Stimulated activated CD4-positive, alpha-beta T cell treated with anti-CD3 and anti-CD28 coated beads, Interleukin-4, amount 100 ng/mL, for 4 hours (primary cell): ENCODE results near the gene ZG16B.
A peak's percentile ranks its signal among the peaks of the same experiment; 100 is the strongest.

Experiments used
- DNase-seq, 2 experiments: peaks; one replicate each; pipeline ENCODE4 v3.0.0-alpha.2; 2020

ZG16B gene

GRCh38 chr16:2825906-2826305 is 4.2 kb upstream of the ZG16B start:
- no peak for DNase-seq

- no peak for DNase-seq
Observed at GRCh38 chr16:2826591-2827373, 3.3 kb upstream of the ZG16B start.

- DNase-seq, result no peak
Observed at GRCh38 chr16:2827374-2827791, 2.7 kb upstream of the ZG16B start.

DNA sequence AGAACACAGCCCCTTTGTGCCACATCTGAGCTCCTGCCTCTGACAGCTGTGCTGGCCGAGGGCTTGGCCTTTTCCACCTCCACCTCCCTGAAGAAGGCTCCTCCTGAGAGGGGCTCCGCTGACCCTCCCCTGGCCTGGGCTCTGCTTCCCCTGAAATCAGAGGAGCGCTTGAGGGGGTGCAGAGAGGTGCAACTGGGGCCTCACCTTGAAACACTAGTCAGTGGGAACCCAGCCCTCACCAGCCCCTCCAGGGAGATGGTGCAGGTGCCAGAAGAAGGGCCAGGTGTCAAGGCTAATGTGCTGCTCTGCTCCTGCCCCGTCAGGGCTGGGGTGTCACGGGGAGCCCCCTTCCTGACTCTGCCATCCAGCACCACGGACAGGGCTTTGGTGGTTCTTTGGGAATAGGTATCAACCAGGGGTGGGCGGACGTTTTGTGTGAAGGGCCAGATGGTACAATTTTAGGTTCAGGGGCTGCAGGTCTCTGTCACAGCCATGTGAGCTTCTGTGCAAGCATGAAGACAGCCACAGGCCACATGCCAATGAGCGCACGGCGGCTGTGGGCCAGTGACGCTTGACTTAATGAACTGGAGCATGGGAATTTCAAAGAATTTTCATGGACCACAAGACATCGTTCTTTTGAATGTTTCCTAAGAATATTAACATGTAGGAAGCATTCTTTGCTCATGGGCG is 2.1 kb upstream of the ZG16B start:
- DNase-seq, result no peak

DNA sequence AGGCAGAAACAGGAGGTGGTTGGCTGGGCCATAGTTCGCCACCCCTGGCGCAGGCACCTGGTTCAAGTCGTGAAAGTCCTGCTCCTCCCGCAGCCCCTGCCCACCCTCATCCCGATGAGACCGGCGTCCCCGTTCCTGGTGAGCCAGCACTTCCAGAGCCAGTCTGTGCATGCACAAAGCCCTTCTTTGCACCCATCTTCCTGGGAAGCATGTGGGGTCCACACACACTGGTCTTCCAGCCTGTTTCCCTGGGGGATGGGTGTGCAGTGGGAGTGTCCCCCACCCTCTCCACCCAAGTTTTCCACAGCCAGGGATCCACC is 1.6 kb upstream of the ZG16B start:
- DNase-seq, result no peak

DNA sequence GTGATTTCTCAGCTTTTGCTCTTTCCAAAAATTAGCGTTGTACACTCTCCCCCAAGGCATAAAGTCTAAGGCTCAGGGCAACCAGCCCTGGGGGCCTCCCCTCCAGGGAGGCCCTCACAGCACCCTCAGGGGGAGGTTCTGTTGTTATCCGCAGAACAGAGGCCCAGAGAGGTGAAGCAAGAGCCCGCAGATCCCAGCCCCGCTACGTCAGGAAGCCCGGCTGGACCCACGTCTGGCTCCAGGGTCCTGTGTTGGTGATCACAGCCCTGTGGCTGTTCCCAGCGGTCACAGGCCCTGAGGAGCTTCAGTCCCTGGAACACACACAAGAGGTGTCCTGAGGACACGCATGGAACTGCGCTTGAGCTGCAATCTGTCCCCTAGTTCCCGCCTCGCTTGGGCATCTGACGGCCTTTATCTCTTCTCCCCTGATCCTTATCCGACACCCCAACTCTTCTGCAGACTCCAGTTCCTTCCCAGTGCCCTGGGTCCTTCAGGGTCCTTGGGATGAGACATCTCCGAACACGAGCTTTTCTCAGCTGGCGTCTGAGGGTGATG is 1.1 kb upstream of the ZG16B start:
- no peak for DNase-seq

GRCh38 chr16:2830355-2830695 is 222 bp downstream of the ZG16B start:
- DNase-seq, result no peak

GRCh38 chr16:2831203-2831602 is 1.1 kb downstream of the ZG16B start:
- no peak for DNase-seq

DNA sequence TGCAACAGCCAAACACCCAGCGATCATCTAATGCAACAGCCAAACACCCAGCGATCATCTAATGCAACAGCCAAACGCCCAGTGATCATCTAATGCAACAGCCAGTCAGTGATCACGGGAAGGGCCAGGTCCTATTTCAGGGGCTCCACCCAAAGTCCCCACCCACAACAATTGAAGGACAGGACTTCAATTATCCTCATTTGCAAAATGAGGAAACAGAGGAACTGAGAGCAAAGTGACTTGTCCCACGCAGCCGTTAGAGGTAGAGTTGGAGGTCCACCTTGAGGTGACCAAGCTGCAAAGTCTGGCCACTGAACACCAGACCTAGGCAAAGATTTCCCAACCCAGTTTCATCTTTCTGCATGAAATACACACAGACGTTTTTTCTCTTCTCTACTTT is 3.7 kb downstream of the ZG16B start:
- DNase-seq, result no peak

DNA sequence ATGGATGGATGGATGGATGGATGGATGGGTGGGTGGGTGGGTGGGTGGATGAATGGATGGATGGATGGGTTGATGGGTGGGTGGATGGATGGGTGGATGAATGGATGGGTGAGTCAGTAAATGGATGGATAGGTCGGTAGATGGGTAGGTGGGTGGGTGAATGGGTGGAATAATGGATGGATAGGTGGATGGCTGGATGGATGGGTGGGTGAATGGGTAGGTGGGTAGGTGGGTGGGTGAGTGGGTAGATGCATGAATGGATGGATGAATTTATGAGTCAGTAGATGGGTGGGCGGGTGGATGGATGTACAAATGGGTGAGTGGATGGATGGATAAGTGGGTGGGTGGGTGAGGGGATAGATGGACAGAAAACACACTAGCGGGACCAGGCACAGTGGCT is 4.9 kb downstream of the ZG16B start:
- DNase-seq, result no peak

DNA sequence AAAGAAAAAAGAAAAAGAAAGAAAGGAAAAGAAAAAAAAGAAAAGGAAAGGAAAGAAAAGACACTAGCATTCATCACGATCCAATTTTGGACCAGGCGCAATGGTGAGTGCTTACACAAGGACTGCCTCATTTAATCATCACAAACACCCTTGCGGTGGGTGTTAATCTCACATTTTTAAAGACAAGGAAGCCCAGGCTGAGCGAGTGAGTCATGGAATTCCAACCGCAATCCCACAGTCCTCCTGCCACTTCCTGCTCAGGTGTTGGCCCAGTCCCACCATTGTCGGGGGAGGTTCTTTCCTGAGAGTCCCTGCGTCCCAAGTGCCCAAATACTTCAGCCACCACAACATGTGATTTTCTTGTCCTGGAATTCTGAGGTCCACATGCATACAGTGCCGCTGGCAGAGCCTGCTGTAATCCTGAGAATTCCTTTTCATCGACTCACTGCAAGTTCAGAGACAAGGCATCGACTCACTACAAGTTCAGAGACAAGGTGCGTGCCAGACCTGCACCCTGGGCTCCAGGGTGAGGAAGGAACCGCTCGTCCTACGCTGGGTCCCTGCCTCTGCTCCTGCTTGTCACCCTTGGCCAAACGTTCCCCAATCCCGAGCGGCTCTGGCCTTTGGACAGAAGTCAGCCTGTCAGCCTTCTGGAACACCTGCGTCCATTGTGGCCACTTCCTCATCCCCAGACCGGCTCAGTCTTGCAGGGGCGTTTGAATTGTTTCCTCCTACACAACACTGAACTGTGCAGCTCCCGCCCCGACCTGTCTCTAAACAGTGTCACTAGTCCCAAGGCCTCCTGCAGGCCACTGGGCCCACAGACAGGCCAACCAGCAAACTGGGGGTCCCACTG is 5.8 kb downstream of the ZG16B start:
- no peak for DNase-seq

GRCh38 chr16:2836646-2837508 is 6.8 kb downstream of the ZG16B start:
- no peak for DNase-seq

DNA sequence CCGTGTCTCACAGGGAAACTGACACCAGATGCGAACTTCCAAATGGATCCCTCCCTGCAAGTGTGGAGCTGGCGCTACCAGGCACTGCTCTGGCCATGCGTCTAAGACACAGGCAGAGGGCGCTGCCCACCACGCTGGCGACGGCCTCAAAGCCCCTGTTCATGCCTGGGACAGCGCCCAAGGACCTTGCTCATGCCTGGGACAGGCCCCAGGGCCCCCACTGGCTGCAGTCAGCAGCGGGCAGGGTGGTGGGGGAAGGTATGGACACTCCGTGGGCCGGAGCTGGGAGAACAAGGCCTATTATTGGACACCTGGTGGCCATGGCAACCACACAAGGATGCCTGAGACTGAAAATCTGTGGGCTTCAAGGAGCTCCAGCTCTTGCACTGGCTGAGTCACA is 8.8 kb downstream of the ZG16B start:
- peak; percentile 37 to 43 for DNase-seq

GRCh38 chr16:2839650-2840450 is 9.7 kb downstream of the ZG16B start:
- no peak for DNase-seq

GRCh38 chr16:2840914-2841313 is 10.8 kb downstream of the ZG16B start:
- DNase-seq, result no peak

DNA sequence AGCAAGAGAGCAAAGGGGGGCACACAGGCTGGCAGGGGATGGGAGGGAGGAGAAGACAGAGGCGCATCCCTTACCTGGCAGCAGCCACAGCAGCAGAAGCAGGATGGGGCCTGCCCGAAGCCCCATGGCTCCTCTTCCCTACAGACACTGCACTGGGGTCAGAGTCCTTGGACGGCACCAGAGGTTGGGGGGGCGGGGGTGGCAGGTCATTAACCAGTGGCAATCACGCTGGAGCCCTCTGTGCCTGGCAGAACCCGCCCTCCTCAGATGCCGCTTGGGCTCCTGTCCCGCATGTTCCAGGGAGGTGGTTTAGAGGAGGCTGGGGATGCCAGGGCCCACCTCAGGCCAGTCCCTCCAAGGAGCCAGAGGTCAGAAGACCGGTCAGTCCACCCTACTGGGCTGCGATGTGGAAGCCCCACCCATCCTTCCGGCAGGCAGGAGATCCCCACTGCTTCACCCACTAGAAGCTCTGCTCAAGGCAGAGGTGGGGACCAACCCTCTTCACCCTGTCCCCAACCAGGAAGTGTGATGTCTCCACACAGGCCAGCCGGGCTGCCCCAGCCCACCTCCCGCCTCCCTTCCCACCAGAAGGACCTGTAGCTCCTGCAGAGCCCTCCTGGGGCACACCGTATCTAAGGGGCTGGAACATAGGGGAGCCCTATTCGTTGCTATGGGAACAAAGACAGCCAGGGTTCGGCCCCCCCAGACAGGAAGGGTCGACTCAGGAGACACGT is 11.7 kb downstream of the ZG16B start:
- DNase-seq, result no peak

- peak; percentile 56 to 80 for DNase-seq
Observed at GRCh38 chr16:2842340-2843000, 12.4 kb downstream of the ZG16B start.

DNA sequence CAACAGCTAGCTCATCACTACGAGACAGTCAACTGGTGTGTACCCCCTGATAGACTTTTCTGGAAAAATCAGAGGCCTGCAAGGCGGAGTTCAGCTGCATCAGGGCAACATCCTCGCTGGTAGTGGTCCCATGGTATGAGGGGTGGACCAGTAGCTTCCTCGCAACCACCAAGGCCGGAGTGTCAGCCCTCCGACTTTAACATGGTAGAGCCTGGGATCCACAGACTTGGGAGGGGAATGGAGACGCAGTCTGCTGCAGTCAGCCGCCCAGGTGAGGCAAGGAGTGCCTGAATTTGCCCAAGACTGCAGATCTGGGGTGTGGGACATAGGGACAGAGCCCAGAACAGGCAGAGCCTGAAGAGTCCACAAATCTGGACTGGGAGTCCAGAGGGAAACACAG is 13.4 kb downstream of the ZG16B start:
- no peak for DNase-seq

GRCh38 chr16:2845116-2845515 is 15.0 kb downstream of the ZG16B start:
- no peak for DNase-seq
